GM20000 (cell line): ENCODE data around the gene CCDC88C.

Source experiments
- DNase-seq: peaks from one replicate; pipeline ENCODE4 v3.0.0; 2012; ENCODE audit warnings: low spot score
- CTCF ChIP-seq: IDR thresholded peaks from 2 replicates; pipeline ENCODE4 v1.5.1; 2012; ENCODE audit warnings: mild to moderate bottlenecking, control low read depth; ENCODE audit errors: extremely low read depth, missing control alignments

Gene CCDC88C

GRCh38 chr14:91232052-91232451, 185.6 kb downstream of the CCDC88C start:
- TF ChIP-seq CTCF: no peak
- DNase-seq: no peak

GRCh38 chr14:91231446-91231845, 186.2 kb downstream of the CCDC88C start:
- DNase-seq: no peak
- TF ChIP-seq CTCF: no peak

- no peak for TF ChIP-seq CTCF
- DNase-seq: no peak
Measured at GRCh38 chr14:91230397-91231035, 187.1 kb downstream of the CCDC88C start.

- no peak for TF ChIP-seq CTCF
- DNase-seq: peak; percentile 86
Measured at GRCh38 chr14:91229743-91230200, 187.8 kb downstream of the CCDC88C start.

GRCh38 chr14:91229005-91229382, 188.6 kb downstream of the CCDC88C start:
- no peak for TF ChIP-seq CTCF
- no peak for DNase-seq

- peak; percentile 91 for DNase-seq
Measured at GRCh38 chr14:91228112-91229004, 189.3 kb downstream of the CCDC88C start.

More at GRCh38 chr14:91228112-91229004, 189.3 kb downstream of the CCDC88C start:
- no peak for TF ChIP-seq CTCF
